NB4 (cell line): Measurements from ENCODE around the gene UNC13C.

Experiments used
- CTCF ChIP-seq: IDR thresholded peaks from one replicate; pipeline ENCODE4 v1.5.1; 2012; ENCODE audit warnings: low read depth, low read length
- MAX ChIP-seq: IDR thresholded peaks from 2 replicates; pipeline ENCODE4 v1.6.1; 2011; ENCODE audit warnings: low read depth, low read length
- MYC ChIP-seq: IDR thresholded peaks from 2 replicates; pipeline ENCODE4 v1.6.1; 2011; ENCODE audit warnings: low read depth, low read length
- POLR2A ChIP-seq: IDR thresholded peaks from 2 replicates; pipeline ENCODE4 v1.6.1; 2011; ENCODE audit warnings: mild to moderate bottlenecking; ENCODE audit not compliant: insufficient read length; ENCODE audit errors: extremely low read depth

GRCh38 chr15:54094661-54095060 is 116.4 kb downstream of the UNC13C start:
- TF ChIP-seq CTCF (no peak), POLR2A (no peak), MYC (no peak), MAX (no peak)
